ENCODE data around the gene PATJ. TPM values are rescaled to one million over a fixed set of nuclear protein-coding genes. Genes with fewer than 3 reads are reported as not detected.
"Not testable (repeated sequence)": the region's sequence is repeated elsewhere in the genome, so short reads cannot be mapped to it uniquely, and the experiment has no call there.

PATJ gene
- total RNA-seq, 2 donors from 2014 or later = 47.8 to 64.5 TPM

GRCh38 chr1:61711969-61712368 is 30.3 kb upstream of the PATJ start:
- DNase-seq (ENCODE audit: low spot score) (no peak), ATAC-seq (ENCODE audit: insufficient number of reproducible peaks, low FRiP score, low read depth) (no peak)
- H3K4me1 ChIP-seq (ENCODE audit: control insufficient read depth in 1 of 2, low read depth in 2 of 2) = peaks cover 23 to 30% of the 10 kb centered on the region in 2 donors
- no peak overlapping the region for H3K4me3 ChIP-seq
- no peaks in the 10 kb centered on the region for H3K27me3 ChIP-seq (replicated peaks; ENCODE audit: insufficient read depth)
- no peaks in the 10 kb centered on the region for H3K36me3 ChIP-seq
- H3K9me3 ChIP-seq = no peaks in the 10 kb centered on the region
- H3K27ac ChIP-seq = no peak overlapping the region
- no peak for TF ChIP-seq CTCF (IDR thresholded peaks at IDR 0.05)

- H3K36me3 ChIP-seq; DNase-seq (ENCODE audit: low spot score); H3K27me3 ChIP-seq (replicated peaks; ENCODE audit: insufficient read depth): not testable (repeated sequence)
These were observed 23.1 kb upstream of the PATJ start for GRCh38 chr1:61718996-61719663.

GRCh38 chr1:61724506-61724812 is 17.8 kb upstream of the PATJ start:
- peak overlapping the region; percentile 89 to 93 for H3K27ac ChIP-seq
- no peak for TF ChIP-seq CTCF (IDR thresholded peaks at IDR 0.05)
- H3K36me3 ChIP-seq = peaks cover 3% of the 10 kb centered on the region
- DNase-seq (ENCODE audit: low spot score) (no peak), ATAC-seq (ENCODE audit: insufficient number of reproducible peaks, low FRiP score, low read depth) (no peak)
- peak overlapping the region; percentile 87 for H3K4me3 ChIP-seq
- H3K9me3 ChIP-seq = no peaks in the 10 kb centered on the region
- no peaks in the 10 kb centered on the region for H3K27me3 ChIP-seq (replicated peaks; ENCODE audit: insufficient read depth)
- H3K4me1 ChIP-seq (ENCODE audit: control insufficient read depth in 1 of 2, low read depth in 2 of 2) = peaks cover 16 to 40% of the 10 kb centered on the region in 2 donors

More at GRCh38 chr1:61718996-61719663, 23.1 kb upstream of the PATJ start:
- H3K27ac ChIP-seq; ATAC-seq (ENCODE audit: insufficient number of reproducible peaks, low FRiP score, low read depth); H3K9me3 ChIP-seq; H3K4me3 ChIP-seq: not testable (repeated sequence)
- peaks cover 15 to 31% of the 10 kb centered on the region in 2 donors for H3K4me1 ChIP-seq (ENCODE audit: control insufficient read depth in 1 of 2, low read depth in 2 of 2)

GRCh38 chr1:61724813-61725694 is 17.2 kb upstream of the PATJ start, which contains the start of gene TM2D1:
TSS of gene TM2D1 (minus strand) at chr1:61725141. CDS start at chr1:61725120, 21 bp downstream.
- H3K27ac ChIP-seq = peak within 1 kb of the TSS; percentile 89 to 93
- peak within 1 kb of the TSS; percentile 87 for H3K4me3 ChIP-seq
- ATAC-seq (ENCODE audit: insufficient number of reproducible peaks, low FRiP score, low read depth) = peak; percentile 96
- H3K27me3 ChIP-seq (replicated peaks; ENCODE audit: insufficient read depth) = no peaks in the 10 kb centered on the region
- peak; percentile 50 for DNase-seq (ENCODE audit: low spot score)
- no peak for TF ChIP-seq CTCF (IDR thresholded peaks at IDR 0.05)
- peaks cover 3% of the 10 kb centered on the region for H3K36me3 ChIP-seq
- H3K9me3 ChIP-seq = no peaks in the 10 kb centered on the region
- peaks cover 16 to 40% of the 10 kb centered on the region in 2 donors for H3K4me1 ChIP-seq (ENCODE audit: control insufficient read depth in 1 of 2, low read depth in 2 of 2)

GRCh38 chr1:61727544-61727943 is 14.7 kb upstream of the PATJ start:
- Histone ChIP-seq H3K27me3 (replicated peaks; ENCODE audit: insufficient read depth) (no peaks in the 10 kb centered on the region), H3K9me3 (no peaks in the 10 kb centered on the region), H3K4me1 (ENCODE audit: control insufficient read depth in 1 of 2, low read depth in 2 of 2) (peaks cover 13 to 22% of the 10 kb centered on the region in 2 donors), H3K36me3 (no peaks in the 10 kb centered on the region), H3K27ac (no peak overlapping the region), H3K4me3 (no peak overlapping the region)
- TF ChIP-seq CTCF (IDR thresholded peaks at IDR 0.05) = no peak
- no peak for ATAC-seq (ENCODE audit: insufficient number of reproducible peaks, low FRiP score, low read depth)
- no peak for DNase-seq (ENCODE audit: low spot score)

- not testable (repeated sequence) for DNase-seq (ENCODE audit: low spot score); H3K4me3 ChIP-seq; ATAC-seq (ENCODE audit: insufficient number of reproducible peaks, low FRiP score, low read depth); H3K4me1 ChIP-seq (ENCODE audit: control insufficient read depth in 1 of 2, low read depth in 2 of 2); H3K27ac ChIP-seq; H3K27me3 ChIP-seq (replicated peaks; ENCODE audit: insufficient read depth); H3K9me3 ChIP-seq; H3K36me3 ChIP-seq
These were observed 11.6 kb upstream of the PATJ start for GRCh38 chr1:61730679-61731078.

Measured in thoracic aorta (tissue), 2 donors.